Ascending aorta (tissue), 2 donors: ENCODE measurements around the gene NKD2. TPM values are rescaled to one million over a fixed set of nuclear protein-coding genes. Genes with fewer than 3 reads are reported as not detected.

ENCODE experiments used
- DNase-seq, 2 donors: peaks; one replicate each; pipeline ENCODE4 v3.0.0-alpha.2; 2019; ENCODE audit warnings: low spot score in 2 of 2
- H3K27ac ChIP-seq, 2 donors: fragments of 200-600 bp; sonication (generic); one replicate each; pipeline ENCODE4 v1.5.1; 2016 to 2017; ENCODE audit warnings: mild to moderate bottlenecking in 1 of 2
- H3K27me3 ChIP-seq: fragments of 200-600 bp; sonication (generic); one replicate; pipeline ENCODE4 v1.5.1; 2017
- H3K36me3 ChIP-seq, 2 donors: fragments of 200-600 bp; sonication (generic); one replicate each; pipeline ENCODE4 v1.5.1; 2016
- H3K4me1 ChIP-seq, 2 donors: fragments of 200-600 bp; sonication (generic); one replicate each; pipeline ENCODE4 v1.5.1; 2016 to 2017; ENCODE audit warnings: mild to moderate bottlenecking in 1 of 2
- H3K4me3 ChIP-seq, 2 donors: fragments of 200-600 bp; sonication (generic); one replicate each; pipeline ENCODE4 v1.5.1; 2016 to 2017; ENCODE audit warnings: mild to moderate bottlenecking in 1 of 2
- H3K9me3 ChIP-seq, 2 donors: fragments of 200-600 bp; sonication (generic); one replicate each; pipeline ENCODE4 v1.5.1; 2016
- intact Hi-C: fragments of 100-400 bp; cut with DNase I; formaldehyde crosslinking; loops from one replicate; pipeline ENCODE4 v1.15.1; 2023
- total RNA-seq: library from RNA; depleted of rRNA; stranded (reverse); fragments of >200 nt; gene quantifications from one replicate; pipeline ENCODE4 v1.1.0, GENCODE V29; 2016
- TF ChIP-seq, protein P1 (sequence below), 3 experiments: fragments of 200-600 bp in 2 of 3; fragments of 450-650 bp in 1 of 3; sonication (generic) in 2 of 3; IDR thresholded peaks; one replicate each; pipeline ENCODE4 v1.5.1; 2016 to 2019; ENCODE audit warnings: antibody characterized with exemption in 3 of 3, mild to moderate bottlenecking in 1 of 3, moderate library complexity in 1 of 3

The NKD2 gene
- total RNA-seq, 1 donor from 2014 or later, result 6.5 TPM

DNA sequence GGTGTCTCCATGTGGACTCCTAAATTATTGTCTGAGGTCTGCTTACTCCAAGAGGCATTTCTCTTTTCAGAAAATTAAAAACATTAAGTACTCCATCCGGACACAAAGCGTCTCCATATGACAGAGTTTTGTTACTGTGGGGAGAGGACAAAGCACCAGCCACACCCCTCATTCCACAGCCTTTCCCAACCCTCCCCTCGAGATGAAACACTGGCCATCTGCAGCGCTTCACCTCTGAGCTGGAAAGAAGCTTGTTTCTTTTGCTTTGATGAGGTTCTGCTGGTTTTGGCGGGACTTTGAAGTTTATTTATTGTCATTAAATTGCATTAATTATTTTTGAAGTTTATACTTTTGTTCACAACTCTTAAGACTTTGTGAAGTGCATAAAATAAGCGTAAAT is 27.6 kb upstream of the NKD2 start:
- no peak for DNase-seq
- Histone ChIP-seq H3K9me3 (peaks cover 0 to 7% of the 10 kb centered on the region in 2 donors), H3K36me3 (no peaks in the 10 kb centered on the region), H3K27me3 (no peaks in the 10 kb centered on the region), H3K4me3 (no peak overlapping the region), H3K4me1 (no peaks in the 10 kb centered on the region), H3K27ac (no peak overlapping the region)
- TF ChIP-seq, protein P1, sequence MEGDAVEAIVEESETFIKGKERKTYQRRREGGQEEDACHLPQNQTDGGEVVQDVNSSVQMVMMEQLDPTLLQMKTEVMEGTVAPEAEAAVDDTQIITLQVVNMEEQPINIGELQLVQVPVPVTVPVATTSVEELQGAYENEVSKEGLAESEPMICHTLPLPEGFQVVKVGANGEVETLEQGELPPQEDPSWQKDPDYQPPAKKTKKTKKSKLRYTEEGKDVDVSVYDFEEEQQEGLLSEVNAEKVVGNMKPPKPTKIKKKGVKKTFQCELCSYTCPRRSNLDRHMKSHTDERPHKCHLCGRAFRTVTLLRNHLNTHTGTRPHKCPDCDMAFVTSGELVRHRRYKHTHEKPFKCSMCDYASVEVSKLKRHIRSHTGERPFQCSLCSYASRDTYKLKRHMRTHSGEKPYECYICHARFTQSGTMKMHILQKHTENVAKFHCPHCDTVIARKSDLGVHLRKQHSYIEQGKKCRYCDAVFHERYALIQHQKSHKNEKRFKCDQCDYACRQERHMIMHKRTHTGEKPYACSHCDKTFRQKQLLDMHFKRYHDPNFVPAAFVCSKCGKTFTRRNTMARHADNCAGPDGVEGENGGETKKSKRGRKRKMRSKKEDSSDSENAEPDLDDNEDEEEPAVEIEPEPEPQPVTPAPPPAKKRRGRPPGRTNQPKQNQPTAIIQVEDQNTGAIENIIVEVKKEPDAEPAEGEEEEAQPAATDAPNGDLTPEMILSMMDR (IDR thresholded peaks at IDR 0.05), result no peak
- intact Hi-C loops, result no loop called here

DNA sequence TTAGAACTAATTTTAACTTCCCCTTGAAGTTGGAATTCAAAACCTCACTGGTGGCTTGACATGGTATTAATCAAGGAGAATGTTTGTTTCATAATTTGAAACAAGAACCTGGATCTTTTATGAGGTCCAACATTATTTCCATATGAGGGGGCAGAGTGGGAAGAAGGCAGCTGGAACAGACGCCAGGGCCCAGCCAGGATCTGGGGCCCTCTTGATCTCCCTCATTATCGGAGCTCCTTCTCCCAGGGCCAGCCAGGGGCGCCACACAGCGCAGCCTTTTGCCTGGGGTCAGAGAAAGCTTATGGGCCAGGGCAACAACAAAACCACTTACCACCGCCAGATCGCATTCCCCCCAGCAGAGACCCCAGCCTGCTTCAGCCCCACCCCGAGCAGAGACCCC is 27.1 kb upstream of the NKD2 start:
- peaks cover 0 to 9% of the 10 kb centered on the region in 2 donors for H3K9me3 ChIP-seq
- no peaks in the 10 kb centered on the region for H3K36me3 ChIP-seq
- no peaks in the 10 kb centered on the region for H3K4me1 ChIP-seq
- TF ChIP-seq, protein P1 (IDR thresholded peaks at IDR 0.05), result no peak
- no peak overlapping the region for H3K27ac ChIP-seq
- no peaks in the 10 kb centered on the region for H3K27me3 ChIP-seq
- no peak overlapping the region for H3K4me3 ChIP-seq
- intact Hi-C loops, result no loop called here
- no peak for DNase-seq

DNA sequence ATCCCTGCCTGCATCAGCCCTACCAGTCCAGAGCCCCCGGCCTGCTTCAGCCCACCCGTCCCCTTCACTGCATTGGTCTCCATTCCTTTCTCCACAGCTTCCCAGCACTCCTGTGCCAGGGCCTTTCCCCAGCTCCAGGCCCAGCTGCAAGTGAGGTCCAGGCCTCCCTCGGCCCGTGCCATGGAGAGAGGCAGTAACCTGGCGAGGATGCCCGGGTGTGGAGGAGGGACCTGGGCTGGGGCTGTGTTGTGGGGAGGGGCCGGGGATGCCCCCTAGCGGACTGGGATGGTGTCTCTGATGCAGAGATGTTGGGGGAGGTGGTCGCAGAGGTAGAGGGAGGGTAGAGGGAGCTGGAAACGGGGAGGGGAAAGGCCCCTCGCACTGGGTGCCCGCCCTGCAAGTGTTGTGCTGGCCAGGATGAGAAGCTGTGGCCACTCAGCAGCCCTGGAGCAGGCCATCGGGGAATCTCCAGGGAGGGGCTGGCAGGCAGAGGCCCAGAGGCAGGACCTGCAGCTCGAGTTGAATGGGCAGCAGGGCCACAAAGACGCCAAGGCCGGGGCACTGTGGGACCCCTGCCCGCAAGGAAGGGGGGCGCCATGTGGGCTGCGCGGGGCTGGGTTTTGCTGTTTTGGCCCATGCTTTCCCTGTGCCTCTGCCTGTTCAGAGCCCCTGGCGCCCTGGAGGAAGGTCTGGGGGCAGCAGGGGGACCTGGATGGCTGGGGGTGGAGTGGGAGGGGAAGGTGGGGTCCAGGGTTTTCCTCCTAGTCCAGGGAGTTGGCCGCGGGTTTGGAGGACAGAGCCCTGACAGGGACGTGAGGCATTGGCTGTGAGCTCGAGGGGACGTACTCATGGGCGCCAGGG is 26.0 kb upstream of the NKD2 start:
- TF ChIP-seq, protein P1 (IDR thresholded peaks at IDR 0.05), result no peak
- DNase-seq, result peak in 1 of 2 donors; percentile 53
- intact Hi-C loops, result no loop called here
- Histone ChIP-seq H3K27ac (no peak overlapping the region), H3K4me3 (no peak overlapping the region), H3K36me3 (no peaks in the 10 kb centered on the region), H3K4me1 (no peaks in the 10 kb centered on the region), H3K9me3 (peaks cover 0 to 9% of the 10 kb centered on the region in 2 donors), H3K27me3 (no peaks in the 10 kb centered on the region)

DNA sequence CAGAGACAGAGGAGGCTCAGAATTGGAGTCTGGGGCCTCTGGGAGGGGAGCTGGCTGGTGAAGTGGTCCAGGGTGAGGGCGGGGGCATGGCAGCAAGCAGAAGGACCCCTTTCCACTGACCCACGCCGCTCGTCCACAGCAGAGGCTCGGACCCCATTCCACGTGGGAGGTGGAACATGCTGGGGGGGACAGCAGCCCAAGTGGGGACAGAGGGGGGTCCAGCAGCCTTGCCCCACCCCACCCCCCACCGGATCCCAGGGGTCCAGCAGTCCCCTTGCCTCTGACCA is 25.4 kb upstream of the NKD2 start:
- intact Hi-C loops, result no loop called here
- Histone ChIP-seq H3K36me3 (no peaks in the 10 kb centered on the region), H3K4me1 (no peaks in the 10 kb centered on the region), H3K9me3 (peaks cover 0 to 10% of the 10 kb centered on the region in 2 donors), H3K4me3 (no peak overlapping the region), H3K27ac (no peak overlapping the region), H3K27me3 (no peaks in the 10 kb centered on the region)
- TF ChIP-seq, protein P1 (IDR thresholded peaks at IDR 0.05), result no peak
- no peak for DNase-seq

DNA sequence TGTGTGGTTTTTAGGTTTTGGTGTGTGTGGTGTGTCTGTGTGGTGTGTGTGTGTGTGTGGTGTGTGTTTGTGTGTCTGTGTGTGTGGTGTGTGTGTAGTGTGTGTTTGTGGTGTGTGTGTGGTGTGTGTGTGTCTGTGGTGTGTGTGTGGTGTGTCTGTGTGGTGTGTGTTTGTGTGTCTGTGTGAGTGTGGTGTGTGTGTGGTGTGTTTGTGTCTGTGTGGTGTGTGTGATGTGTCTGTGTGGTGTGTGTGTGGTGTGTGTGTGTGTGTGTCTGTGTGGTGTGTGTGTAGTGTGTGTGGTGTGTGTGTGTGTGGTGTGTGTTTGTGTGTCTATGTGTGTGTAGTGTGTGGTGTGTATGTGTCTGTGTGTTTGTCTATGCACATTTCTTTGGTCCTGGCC is 25.0 kb upstream of the NKD2 start:
- Histone ChIP-seq H3K4me1 (no peaks in the 10 kb centered on the region), H3K4me3 (no peak overlapping the region), H3K9me3 (peaks cover 0 to 13% of the 10 kb centered on the region in 2 donors), H3K27ac (no peak overlapping the region), H3K36me3 (no peaks in the 10 kb centered on the region), H3K27me3 (no peaks in the 10 kb centered on the region)
- DNase-seq, result no peak
- TF ChIP-seq, protein P1 (IDR thresholded peaks at IDR 0.05), result no peak
- intact Hi-C loops, result no loop called here
